Mucosa of stomach (tissue), 1 donor: ENCODE results near the gene MAP3K9.

Experiments
- H3K27me3 ChIP-seq: one replicate; pipeline ENCODE4 v1.7.0; 2013; ENCODE audit warnings: mild to moderate bottlenecking, low read length; ENCODE audit not compliant: control insufficient read depth, insufficient read depth
- H3K36me3 ChIP-seq: one replicate; pipeline ENCODE4 v1.7.0; 2013; ENCODE audit warnings: low read length; ENCODE audit not compliant: control insufficient read depth, insufficient read depth
- H3K4me1 ChIP-seq: one replicate; pipeline ENCODE4 v1.7.0; 2013; ENCODE audit warnings: mild to moderate bottlenecking, low read length; ENCODE audit not compliant: control insufficient read depth, insufficient read depth
- H3K4me3 ChIP-seq: one replicate; pipeline ENCODE4 v1.7.0; 2013; ENCODE audit warnings: low read length
- H3K9ac ChIP-seq: one replicate; pipeline ENCODE4 v1.7.0; 2013; ENCODE audit warnings: mild to moderate bottlenecking, low read length, moderate library complexity
- H3K9me3 ChIP-seq: one replicate; pipeline ENCODE4 v1.7.0; 2013; ENCODE audit warnings: mild to moderate bottlenecking, low read length, moderate library complexity; ENCODE audit not compliant: control insufficient read depth
- donor health status: Pancreatic carcinoma.

The MAP3K9 gene

GRCh38 chr14:70812124-70812818 is 3.0 kb upstream of the MAP3K9 start:
- H3K9me3 ChIP-seq = no peaks in the 10 kb centered on the region
- H3K36me3 ChIP-seq = no peaks in the 10 kb centered on the region
- H3K27me3 ChIP-seq = no peaks in the 10 kb centered on the region
- H3K4me3 ChIP-seq = no peak overlapping the region
- no peaks in the 10 kb centered on the region for H3K4me1 ChIP-seq
- no peak overlapping the region for H3K9ac ChIP-seq

GRCh38 chr14:70811578-70811977 is 2.3 kb upstream of the MAP3K9 start:
- Histone ChIP-seq H3K27me3 (no peaks in the 10 kb centered on the region), H3K9me3 (no peaks in the 10 kb centered on the region), H3K9ac (no peak overlapping the region), H3K4me3 (no peak overlapping the region), H3K36me3 (no peaks in the 10 kb centered on the region), H3K4me1 (no peaks in the 10 kb centered on the region)

GRCh38 chr14:70811050-70811449 is 1.7 kb upstream of the MAP3K9 start:
- no peak overlapping the region for H3K9ac ChIP-seq
- H3K9me3 ChIP-seq = no peaks in the 10 kb centered on the region
- H3K4me1 ChIP-seq = no peaks in the 10 kb centered on the region
- H3K4me3 ChIP-seq = no peak overlapping the region
- no peaks in the 10 kb centered on the region for H3K27me3 ChIP-seq
- H3K36me3 ChIP-seq = no peaks in the 10 kb centered on the region

- Histone ChIP-seq H3K4me3 (no peak overlapping the region), H3K9ac (peak overlapping the region; percentile 72)
Measured at GRCh38 chr14:70810621-70811020, 1.3 kb upstream of the MAP3K9 start.

GRCh38 chr14:70808416-70809224 is 693 bp downstream of the MAP3K9 start:
- Histone ChIP-seq H3K9me3 (no peaks in the 10 kb centered on the region), H3K27me3 (no peaks in the 10 kb centered on the region), H3K4me3 (peak overlapping the region; percentile 7), H3K9ac (peak overlapping the region; percentile 66), H3K36me3 (no peaks in the 10 kb centered on the region), H3K4me1 (no peaks in the 10 kb centered on the region)

More at GRCh38 chr14:70810621-70811020, 1.3 kb upstream of the MAP3K9 start:
- no peaks in the 10 kb centered on the region for H3K36me3 ChIP-seq
- no peaks in the 10 kb centered on the region for H3K4me1 ChIP-seq
- H3K27me3 ChIP-seq = no peaks in the 10 kb centered on the region
- H3K9me3 ChIP-seq = no peaks in the 10 kb centered on the region

GRCh38 chr14:70807898-70808415 is 1.4 kb downstream of the MAP3K9 start:
- Histone ChIP-seq H3K36me3 (no peaks in the 10 kb centered on the region), H3K27me3 (no peaks in the 10 kb centered on the region), H3K4me1 (no peaks in the 10 kb centered on the region), H3K9me3 (no peaks in the 10 kb centered on the region), H3K9ac (peak overlapping the region; percentile 66), H3K4me3 (peak overlapping the region; percentile 7)

- no peaks in the 10 kb centered on the region for H3K9me3 ChIP-seq
Measured at GRCh38 chr14:70804556-70805162, 4.7 kb downstream of the MAP3K9 start.

GRCh38 chr14:70803321-70804310 is 5.7 kb downstream of the MAP3K9 start:
- Histone ChIP-seq H3K4me1 (no peaks in the 10 kb centered on the region), H3K9ac (no peak overlapping the region), H3K36me3 (peaks cover 5% of the 10 kb centered on the region), H3K27me3 (no peaks in the 10 kb centered on the region), H3K4me3 (no peak overlapping the region), H3K9me3 (no peaks in the 10 kb centered on the region)

More at GRCh38 chr14:70804556-70805162, 4.7 kb downstream of the MAP3K9 start:
- H3K4me3 ChIP-seq = no peak overlapping the region
- no peak overlapping the region for H3K9ac ChIP-seq
- no peaks in the 10 kb centered on the region for H3K27me3 ChIP-seq
- peaks cover 5% of the 10 kb centered on the region for H3K36me3 ChIP-seq
- H3K4me1 ChIP-seq = no peaks in the 10 kb centered on the region

GRCh38 chr14:70802379-70802778 is 6.9 kb downstream of the MAP3K9 start:
- H3K4me1 ChIP-seq = no peaks in the 10 kb centered on the region
- no peaks in the 10 kb centered on the region for H3K27me3 ChIP-seq
- H3K4me3 ChIP-seq = no peak overlapping the region
- no peaks in the 10 kb centered on the region for H3K9me3 ChIP-seq
- no peak overlapping the region for H3K9ac ChIP-seq
- H3K36me3 ChIP-seq = peaks cover 5% of the 10 kb centered on the region

GRCh38 chr14:70801836-70802235 is 7.5 kb downstream of the MAP3K9 start:
- H3K9me3 ChIP-seq = no peaks in the 10 kb centered on the region
- H3K27me3 ChIP-seq = no peaks in the 10 kb centered on the region
- H3K4me1 ChIP-seq = no peaks in the 10 kb centered on the region
- H3K9ac ChIP-seq = no peak overlapping the region
- peaks cover 5% of the 10 kb centered on the region for H3K36me3 ChIP-seq
- no peak overlapping the region for H3K4me3 ChIP-seq

GRCh38 chr14:70796551-70796950 is 12.8 kb downstream of the MAP3K9 start:
- Histone ChIP-seq H3K9ac (no peak overlapping the region), H3K9me3 (no peaks in the 10 kb centered on the region), H3K4me3 (no peak overlapping the region), H3K4me1 (no peaks in the 10 kb centered on the region), H3K36me3 (peaks cover 10% of the 10 kb centered on the region), H3K27me3 (no peaks in the 10 kb centered on the region)
